H1 (cell line): ENCODE results near the gene CNIH3. TPM values are rescaled to one million over a fixed set of nuclear protein-coding genes. Genes with fewer than 3 reads are reported as not detected.

Experiments
- CTCF ChIA-PET: fragments of 300-600 bp; sonication (Branson Sonifier 250); formaldehyde crosslinking; loops from one replicate; lab custom pipeline; 2021; ENCODE audit not compliant: partially characterized antibody; lab: Charles Lee
- POLR2A ChIA-PET: fragments of 300-600 bp; sonication (Branson Sonifier 250); formaldehyde crosslinking; loops from one replicate; lab custom pipeline; 2021; ENCODE audit warnings: inconsistent platforms; ENCODE audit not compliant: partially characterized antibody; lab: Charles Lee
- DNase-seq, 2 experiments: peaks; one replicate each; pipeline versions ENCODE4 v3.0.0 to v3.0.0-alpha.2; 2010 to 2022; ENCODE audit warnings: low spot score in 2 of 2, low read depth in 1 of 2, mixed read lengths in 1 of 2
- FAIRE-seq: peaks from 2 replicates; lab custom pipeline; 2011; peaks lifted over from hg19 to GRCh38; lab: Jason Lieb, UNC
- H2AFZ ChIP-seq: 2 replicates; pipeline ENCODE4 v1.8.1; 2012; ENCODE audit warnings: low read length, inconsistent platforms
- H2AK5ac ChIP-seq: 2 replicates; pipeline ENCODE4 v1.6.1; 2013; ENCODE audit warnings: low read depth, low read length
- H2BK120ac ChIP-seq: replicated peaks from 2 replicates; pipeline ENCODE3; 2013; ENCODE audit warnings: low read depth, low read length, inconsistent platforms
- H2BK12ac ChIP-seq: 2 replicates; pipeline ENCODE4 v1.6.1; 2013; ENCODE audit warnings: low read depth, low read length
- H2BK15ac ChIP-seq: 2 replicates; pipeline ENCODE4 v1.6.1; 2013; ENCODE audit warnings: low read length
- H2BK20ac ChIP-seq: 2 replicates; pipeline ENCODE4 v1.6.1; 2013; ENCODE audit warnings: low read length
- H2BK5ac ChIP-seq: 2 replicates; pipeline ENCODE4 v1.6.1; 2013; ENCODE audit warnings: low read depth, low read length
- H3K14ac ChIP-seq: 2 replicates; pipeline ENCODE4 v1.6.1; 2013; ENCODE audit warnings: inconsistent platforms; ENCODE audit not compliant: insufficient read length
- H3K18ac ChIP-seq: 2 replicates; pipeline ENCODE4 v1.6.1; 2013; ENCODE audit warnings: low read length; ENCODE audit errors: extremely low read depth
- H3K23ac ChIP-seq: 2 replicates; pipeline ENCODE4 v1.6.1; 2013; ENCODE audit warnings: inconsistent platforms; ENCODE audit not compliant: insufficient read length
- H3K23me2 ChIP-seq: 2 replicates; pipeline ENCODE4 v1.6.1; 2013; ENCODE audit warnings: low read depth, low read length
- H3K27ac ChIP-seq: 2 replicates; pipeline ENCODE4 v1.6.1; 2011; ENCODE audit warnings: low read depth, low read length, inconsistent platforms
- H3K27me3 ChIP-seq, 4 experiments: replicated peaks in 1 of 4; 1 replicate in 1 of 4; 2 replicates in 3 of 4; pipeline versions ENCODE4 v1.6.1 to v1.8.1; 2011 to 2013; ENCODE audit warnings: low read length in 3 of 4, mild to moderate bottlenecking in 3 of 4, inconsistent platforms in 2 of 4, mixed read lengths in 2 of 4, moderate library complexity in 1 of 4; ENCODE audit not compliant: control insufficient read depth in 3 of 4, insufficient read depth in 3 of 4; ENCODE audit errors: extremely low read depth in 1 of 4
- H3K36me3 ChIP-seq, 4 experiments: 2 replicates each; pipeline versions ENCODE4 v1.6.1 to v1.8.1; 2011 to 2013; ENCODE audit warnings: mild to moderate bottlenecking in 4 of 4, low read length in 3 of 4, moderate library complexity in 2 of 4, control low read depth in 1 of 4, inconsistent platforms in 1 of 4; ENCODE audit not compliant: insufficient read depth in 4 of 4, control insufficient read depth in 2 of 4
- H3K4ac ChIP-seq: replicated peaks from 2 replicates; pipeline ENCODE3; 2013; ENCODE audit warnings: low read length, low read depth, mixed read lengths, inconsistent platforms; ENCODE audit not compliant: insufficient read length
- H3K4me1 ChIP-seq, 4 experiments: replicated peaks in 1 of 4; 1 replicate in 1 of 4; 2 replicates in 3 of 4; pipeline versions ENCODE4 v1.6.1 to v1.8.1; 2011 to 2013; ENCODE audit warnings: low read length in 3 of 4, inconsistent platforms in 2 of 4, mixed read lengths in 1 of 4; ENCODE audit not compliant: insufficient read depth in 4 of 4, control insufficient read depth in 3 of 4
- H3K4me2 ChIP-seq, 2 experiments: 2 replicates each; pipeline versions ENCODE4 v1.6.1 to v1.8.1; 2011 to 2013; ENCODE audit warnings: low read depth in 2 of 2, low read length in 2 of 2, control low read depth in 1 of 2, inconsistent platforms in 1 of 2, mild to moderate bottlenecking in 1 of 2; ENCODE audit not compliant: insufficient read depth in 1 of 2
- H3K4me3 ChIP-seq, 4 experiments: fragments of 200-600, 300-600 bp in 1 of 4; sonication (generic), shearing (Covaris generic), sonication (Bioruptor Twin) in 1 of 4; 2 replicates each; pipeline versions ENCODE4 v1.5.1 to v1.8.1; 2011 to 2016; ENCODE audit warnings: low read length in 4 of 4, low read depth in 3 of 4, control low read depth in 2 of 4, inconsistent platforms in 2 of 4, mild to moderate bottlenecking in 2 of 4, mixed read lengths in 1 of 4, moderate library complexity in 1 of 4; ENCODE audit not compliant: insufficient read depth in 2 of 4; ENCODE audit errors: extremely low read depth in 1 of 4
- H3K56ac ChIP-seq: replicated peaks from 2 replicates; pipeline ENCODE3; 2013; ENCODE audit warnings: low read depth, mild to moderate bottlenecking, mixed read lengths, low read length, inconsistent platforms; ENCODE audit not compliant: insufficient read length
- H3K79me1 ChIP-seq: 2 replicates; pipeline ENCODE4 v1.6.1; 2013; ENCODE audit warnings: low read depth, low read length, control low read depth
- H3K79me2 ChIP-seq, 2 experiments: 2 replicates each; pipeline versions ENCODE4 v1.6.1 to v1.8.1; 2012 to 2013; ENCODE audit warnings: low read length in 2 of 2, mild to moderate bottlenecking in 2 of 2, inconsistent platforms in 1 of 2; ENCODE audit not compliant: insufficient read depth in 2 of 2, control insufficient read depth in 1 of 2
- H3K9ac ChIP-seq, 4 experiments: replicated peaks in 1 of 4; 1 replicate in 1 of 4; 2 replicates in 3 of 4; pipeline versions ENCODE4 v1.6.1 to v1.8.1; 2011 to 2013; ENCODE audit warnings: low read depth in 3 of 4, low read length in 3 of 4, control low read depth in 2 of 4, mild to moderate bottlenecking in 2 of 4, moderate library complexity in 2 of 4, inconsistent platforms in 1 of 4; ENCODE audit errors: extremely low read depth in 1 of 4
- H3K9me3 ChIP-seq, 2 experiments: 2 replicates each; pipeline versions ENCODE4 v1.6.1 to v1.8.1; 2012 to 2013; ENCODE audit warnings: mild to moderate bottlenecking in 2 of 2, moderate library complexity in 2 of 2, control low read depth in 1 of 2, inconsistent platforms in 1 of 2, low read depth in 1 of 2, low read length in 1 of 2, mixed read lengths in 1 of 2; ENCODE audit not compliant: insufficient read depth in 2 of 2
- H4K20me1 ChIP-seq, 2 experiments: replicated peaks in 1 of 2; 2 replicates each; pipeline versions ENCODE3 to v1.8.1; 2011 to 2013; ENCODE audit warnings: inconsistent platforms in 2 of 2, low read length in 2 of 2, mild to moderate bottlenecking in 1 of 2; ENCODE audit not compliant: insufficient read depth in 2 of 2, control insufficient read depth in 1 of 2
- H4K5ac ChIP-seq: 2 replicates; pipeline ENCODE4 v1.6.1; 2013; ENCODE audit warnings: low read length, low read depth, mixed read lengths, inconsistent platforms; ENCODE audit not compliant: insufficient read length
- H4K8ac ChIP-seq: 2 replicates; pipeline ENCODE4 v1.8.0; 2013; ENCODE audit warnings: mild to moderate bottlenecking, moderate library complexity, low read length, inconsistent platforms; ENCODE audit not compliant: insufficient read depth; ENCODE audit errors: extremely low read depth
- H4K91ac ChIP-seq: replicated peaks from 2 replicates; pipeline ENCODE3; 2013; ENCODE audit warnings: low read length, mixed read lengths, inconsistent platforms; ENCODE audit not compliant: insufficient read length
- CHD2 ChIP-seq: IDR thresholded peaks from 2 replicates; pipeline ENCODE4 v1.6.1; 2012; ENCODE audit warnings: low read length, improper control_type of control experiment
- EP300 ChIP-seq, 2 experiments: IDR thresholded peaks; 1 replicate in 1 of 2; 2 replicates in 1 of 2; pipeline ENCODE4 v1.6.1; 2011 to 2012; ENCODE audit warnings: low read depth in 2 of 2, low read length in 2 of 2, mild to moderate bottlenecking in 2 of 2, borderline replicate concordance in 1 of 2, inconsistent platforms in 1 of 2, moderate library complexity in 1 of 2
- RFX5 ChIP-seq: IDR thresholded peaks from 2 replicates; pipeline ENCODE4 v1.6.1; 2011; ENCODE audit warnings: low read depth, low read length, improper control_type of control experiment, borderline replicate concordance
- SIN3A ChIP-seq, 2 experiments: IDR thresholded peaks in 1 of 2; conservative IDR thresholded peaks in 1 of 2; 2 replicates each; pipeline ENCODE4 v1.6.1; 2011 to 2012; ENCODE audit warnings: low read length in 2 of 2, improper control_type of control experiment in 1 of 2, low read depth in 1 of 2, mild to moderate bottlenecking in 1 of 2
- SP1 ChIP-seq: IDR thresholded peaks from 2 replicates; pipeline ENCODE4 v1.6.1; 2011; ENCODE audit warnings: low read depth, low read length
- WGBS, 2 experiments: shearing (Covaris generic) in 1 of 2; methylation state at CpG; one replicate each; pipeline versions ENCODE4 v1.1.6 to v1.1.7; 2013 to 2015; ENCODE audit warnings: low lambda C conversion rate in 2 of 2, mixed read lengths in 2 of 2, inconsistent platforms in 1 of 2, low coverage in 1 of 2, missing lambda C conversion rate in 1 of 2; ENCODE audit not compliant: insufficient replicate concordance in 2 of 2, insufficient coverage in 1 of 2, insufficient read length in 1 of 2; ENCODE audit errors: extremely low coverage in 1 of 2, missing lambda C conversion rate in 1 of 2; 5-methylcytosine and 5-hydroxymethylcytosine counted together
- polyA plus RNA-seq, 7 experiments: library from polyadenylated mRNA; depleted of rRNA in 3 of 7; stranded (reverse) in 5 of 7; unstranded in 2 of 7; fragments of >200 nt in 5 of 7; fragments of 200-250 nt in 2 of 7; gene quantifications; 1 replicate in 5 of 7; 2 replicates in 1 of 7; 4 replicates in 1 of 7; pipeline versions ENCODE4 v1.2.1 to v1.2.3, GENCODE V29; 2011 to 2013; ENCODE audit warnings: missing spikeins in 2 of 7, mixed read lengths in 2 of 7
- total RNA-seq: library from RNA; stranded (reverse); fragmentation: NEBNext Ultra II Directional; extraction: Animal tissue kit (Norgen Biotek cat#: 25700); gene quantifications from 2 replicates; pipeline ENCODE4 v1.2.1, GENCODE V29; 2021
- TF ChIP-seq, protein P1 (sequence below): IDR thresholded peaks from 2 replicates; pipeline ENCODE4 v1.6.1; 2011; ENCODE audit warnings: low read length, improper control_type of control experiment

The CNIH3 gene
- total and polyA plus RNA-seq, 2 of the 8 experiments (the other 6 are each of a cell fraction or from before 2014, with no cell fraction given), result 3.7 to 5.6 TPM

DNA sequence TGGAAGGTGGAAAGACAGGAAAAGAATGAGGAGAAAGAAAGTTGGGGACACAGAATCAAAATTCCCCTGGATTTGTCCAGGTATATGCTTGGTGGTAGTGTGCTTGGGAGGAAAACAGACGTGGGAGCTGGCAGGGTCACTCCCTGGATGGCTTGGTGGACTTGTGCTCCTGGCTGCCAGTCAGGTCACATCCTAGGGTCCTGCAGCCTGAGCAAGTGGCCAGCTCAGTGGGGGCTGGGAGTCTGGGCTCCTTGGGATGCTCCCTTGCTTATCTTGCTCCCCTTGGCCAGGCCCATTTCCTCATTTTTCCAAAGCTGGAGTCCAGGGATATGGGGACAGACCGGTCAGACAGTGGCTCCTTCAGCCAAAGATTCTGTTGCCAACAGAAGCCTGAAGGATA is 144.0 kb downstream of the CNIH3 start:
- H3K79me1 ChIP-seq, result no peaks in the 10 kb centered on the region
- WGBS, 2 experiments, result 88% methylated on average over 2 of the region's 2 CpGs; no CpG with 5 or more reads in 1 of the 2 experiments
- no peaks in the 10 kb centered on the region for H3K79me2 ChIP-seq
- H3K23me2 ChIP-seq, result no peaks in the 10 kb centered on the region
- H2BK20ac ChIP-seq, result no peak overlapping the region
- H3K4me2 ChIP-seq, result no peak overlapping the region
- no peak overlapping the region for H3K4me3 ChIP-seq
- H3K4ac ChIP-seq, result no peak overlapping the region
- no peak overlapping the region for H3K56ac ChIP-seq
- no peak for DNase-seq
- 0 out of 4 replicates have a peak, but pooled peaks cover 0 to 3% of the 10 kb centered on the region in 2 experiments for H3K9me3 ChIP-seq
- TF ChIP-seq EP300 (IDR thresholded peaks at IDR 0.05; ENCODE audit: borderline replicate concordance in 1 of 2, low read depth in 2 of 2, low read length in 2 of 2) (no peak), CHD2 (no peak), SP1 (no peak), SIN3A (conservative IDR thresholded peaks at IDR 0.05 in 1 of 2, IDR thresholded peaks at IDR 0.05 in 1 of 2; ENCODE audit: low read depth in 1 of 2, low read length in 2 of 2) (no peak), RFX5 (no peak)
- TF ChIP-seq, protein P1, sequence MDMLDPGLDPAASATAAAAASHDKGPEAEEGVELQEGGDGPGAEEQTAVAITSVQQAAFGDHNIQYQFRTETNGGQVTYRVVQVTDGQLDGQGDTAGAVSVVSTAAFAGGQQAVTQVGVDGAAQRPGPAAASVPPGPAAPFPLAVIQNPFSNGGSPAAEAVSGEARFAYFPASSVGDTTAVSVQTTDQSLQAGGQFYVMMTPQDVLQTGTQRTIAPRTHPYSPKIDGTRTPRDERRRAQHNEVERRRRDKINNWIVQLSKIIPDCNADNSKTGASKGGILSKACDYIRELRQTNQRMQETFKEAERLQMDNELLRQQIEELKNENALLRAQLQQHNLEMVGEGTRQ, result no peak
- no peak overlapping the region for H2AK5ac ChIP-seq
- H4K91ac ChIP-seq, result no peak overlapping the region
- no peak overlapping the region for H3K18ac ChIP-seq
- no peak overlapping the region for H2BK12ac ChIP-seq
- H3K27ac ChIP-seq, result no peak overlapping the region
- ChIA-PET CTCF (interaction anchor here (1.3 to 1.7 kb wide), 2 partner anchors 14 to 93 kb away, joined by 4 to 5 read pairs; no protein-coding TSS in a partner anchor), POLR2A (no interaction called here)
- no peak overlapping the region for H4K5ac ChIP-seq
- no peak overlapping the region for H3K9ac ChIP-seq
- H3K14ac ChIP-seq, result no peak overlapping the region
- no peak overlapping the region for H4K8ac ChIP-seq
- H4K20me1 ChIP-seq, result no peaks in the 10 kb centered on the region
- H3K27me3 ChIP-seq, result no peaks in the 10 kb centered on the region; a peak in 1 of 7 replicates
- no peak for FAIRE-seq
- H3K23ac ChIP-seq, result no peak overlapping the region
- H2BK5ac ChIP-seq, result no peak overlapping the region
- H2BK120ac ChIP-seq, result no peak overlapping the region
- H3K4me1 ChIP-seq, result peaks cover 0 to under 1% (median 0%) of the 10 kb centered on the region in 4 experiments; a peak in 1 of 7 replicates
- H2BK15ac ChIP-seq, result no peak overlapping the region
- H3K36me3 ChIP-seq, result no peaks in the 10 kb centered on the region
- no peak overlapping the region for H2AFZ ChIP-seq
